ENCODE data around the gene DNAJB13. TPM values are rescaled to one million over a fixed set of nuclear protein-coding genes. Genes with fewer than 3 reads are reported as not detected.
A peak's percentile ranks its signal among the peaks of the same experiment; 100 is the strongest.

The DNAJB13 gene
- total RNA-seq, 4 donors from 2014 or later, result not detected

- no peaks in the 10 kb centered on the region for H3K4me1 ChIP-seq
- 65% methylated on average over 1 of the region's 1 CpG for WGBS
- H3K27me3 ChIP-seq, result no peaks in the 10 kb centered on the region
- DNase-seq (ENCODE audit: low spot score in 2 of 2), result no peak
- H3K27ac ChIP-seq, result no peak overlapping the region
- no peak overlapping the region for H3K4me3 ChIP-seq
- H3K36me3 ChIP-seq, result no peaks in the 10 kb centered on the region
- no peak for TF ChIP-seq POLR2AphosphoS5 (IDR thresholded peaks at IDR 0.05)
- TF ChIP-seq POLR2A (IDR thresholded peaks at IDR 0.05), result no peak
- no peak for TF ChIP-seq EP300 (IDR thresholded peaks at IDR 0.05)
- TF ChIP-seq CTCF (IDR thresholded peaks at IDR 0.05), result no peak
- H3K9me3 ChIP-seq, result no peaks in the 10 kb centered on the region
Observed at GRCh38 chr11:73942010-73942409, 8.8 kb upstream of the DNAJB13 start.

- no peaks in the 10 kb centered on the region for H3K36me3 ChIP-seq
- no peak for DNase-seq (ENCODE audit: low spot score in 2 of 2)
- TF ChIP-seq POLR2A (IDR thresholded peaks at IDR 0.05), result no peak
- TF ChIP-seq POLR2AphosphoS5 (IDR thresholded peaks at IDR 0.05), result no peak
- TF ChIP-seq CTCF (IDR thresholded peaks at IDR 0.05), result no peak
- TF ChIP-seq EP300 (IDR thresholded peaks at IDR 0.05), result no peak
- 51% methylated on average over 6 of the region's 6 CpGs for WGBS
- no peak overlapping the region for H3K4me3 ChIP-seq
- H3K27me3 ChIP-seq, result no peaks in the 10 kb centered on the region
- no peaks in the 10 kb centered on the region for H3K4me1 ChIP-seq
- H3K27ac ChIP-seq, result no peak overlapping the region
- no peaks in the 10 kb centered on the region for H3K9me3 ChIP-seq
Observed at GRCh38 chr11:73944085-73944484, 6.7 kb upstream of the DNAJB13 start.

- H3K4me1 ChIP-seq, result no peaks in the 10 kb centered on the region
- no peak overlapping the region for H3K27ac ChIP-seq
- H3K36me3 ChIP-seq, result no peaks in the 10 kb centered on the region
- no peak for TF ChIP-seq POLR2AphosphoS5 (IDR thresholded peaks at IDR 0.05)
- TF ChIP-seq POLR2A (IDR thresholded peaks at IDR 0.05), result no peak
- TF ChIP-seq EP300 (IDR thresholded peaks at IDR 0.05), result no peak
- no peak for TF ChIP-seq CTCF (IDR thresholded peaks at IDR 0.05)
- H3K9me3 ChIP-seq, result no peaks in the 10 kb centered on the region
- WGBS, result 79% methylated on average over 10 of the region's 10 CpGs
- DNase-seq (ENCODE audit: low spot score in 2 of 2), result peak in 1 of 2 donors; percentile 34
- H3K27me3 ChIP-seq, result no peaks in the 10 kb centered on the region
- no peak overlapping the region for H3K4me3 ChIP-seq
Observed at GRCh38 chr11:73944901-73945300, 5.9 kb upstream of the DNAJB13 start.

- TF ChIP-seq CTCF (IDR thresholded peaks at IDR 0.05) (no peak), EP300 (IDR thresholded peaks at IDR 0.05) (no peak), POLR2AphosphoS5 (IDR thresholded peaks at IDR 0.05) (no peak), POLR2A (IDR thresholded peaks at IDR 0.05) (no peak)
- H3K27me3 ChIP-seq, result no peaks in the 10 kb centered on the region
- H3K4me3 ChIP-seq, result no peak overlapping the region
- DNase-seq (ENCODE audit: low spot score in 2 of 2), result no peak
- no peaks in the 10 kb centered on the region for H3K36me3 ChIP-seq
- no peaks in the 10 kb centered on the region for H3K4me1 ChIP-seq
- H3K9me3 ChIP-seq, result no peaks in the 10 kb centered on the region
- WGBS, result 73% methylated on average over 4 of the region's 4 CpGs
- no peak overlapping the region for H3K27ac ChIP-seq
Observed at GRCh38 chr11:73945396-73945795, 5.4 kb upstream of the DNAJB13 start.

GRCh38 chr11:73946798-73947458 lies 3.9 kb upstream of the DNAJB13 start:
- DNase-seq (ENCODE audit: low spot score in 2 of 2), result peak in 1 of 2 donors; percentile 43
- WGBS, result 75% methylated on average over 12 of the region's 13 CpGs
- Histone ChIP-seq H3K36me3 (no peaks in the 10 kb centered on the region), H3K27me3 (no peaks in the 10 kb centered on the region), H3K4me3 (no peak overlapping the region), H3K9me3 (no peaks in the 10 kb centered on the region), H3K4me1 (no peaks in the 10 kb centered on the region), H3K27ac (no peak overlapping the region)
- TF ChIP-seq CTCF (IDR thresholded peaks at IDR 0.05) (no peak), EP300 (IDR thresholded peaks at IDR 0.05) (no peak), POLR2A (IDR thresholded peaks at IDR 0.05) (no peak), POLR2AphosphoS5 (IDR thresholded peaks at IDR 0.05) (no peak)
